Activated naive CD8-positive, alpha-beta T cell treated with anti-CD3 and anti-CD28 coated beads, Interleukin-2, amount 50 U/mL, for 24 hours (primary cell): Measurements from ENCODE around the gene UBE2E3.

Source experiments
- ATAC-seq: fragments of 150-1000 bp; cut with Tn5 transposase; one replicate; pipeline ENCODE4 v1.10.0; 2021
- DNase-seq: peaks from one replicate; pipeline ENCODE4 v3.0.0; 2021
- H3K27ac Mint-ChIP-seq: one replicate; pipeline ENCODE4 v1.8.0; 2021; ENCODE audit warnings: mild to moderate bottlenecking, mixed read lengths
- H3K27me3 Mint-ChIP-seq: one replicate; pipeline ENCODE4 v1.8.0; 2021; ENCODE audit warnings: mixed read lengths
- H3K36me3 Mint-ChIP-seq: one replicate; pipeline ENCODE4 v1.8.0; 2021; ENCODE audit warnings: low read depth, mixed read lengths
- H3K4me1 Mint-ChIP-seq: one replicate; pipeline ENCODE4 v1.8.0; 2021; ENCODE audit warnings: mixed read lengths
- H3K4me3 Mint-ChIP-seq: one replicate; pipeline ENCODE4 v1.8.0; 2021; ENCODE audit warnings: mild to moderate bottlenecking, moderate library complexity, mixed read lengths
- H3K9me3 Mint-ChIP-seq: one replicate; pipeline ENCODE4 v1.8.0; 2021; ENCODE audit warnings: mixed read lengths

UBE2E3 gene

GRCh38 chr2:180990794-180991193, 10.4 kb downstream of the UBE2E3 start:
- Mint-ChIP-seq H3K9me3 (no peaks in the 10 kb centered on the region), H3K27ac (no peak overlapping the region), H3K36me3 (peaks cover 29% of the 10 kb centered on the region), H3K4me3 (no peak overlapping the region), H3K27me3 (no peaks in the 10 kb centered on the region), H3K4me1 (peaks cover 13% of the 10 kb centered on the region)
- no peak for DNase-seq
- ATAC-seq = no peak

- no peak overlapping the region for H3K4me3 Mint-ChIP-seq
- peaks cover 26% of the 10 kb centered on the region for H3K36me3 Mint-ChIP-seq
- peaks cover 10% of the 10 kb centered on the region for H3K4me1 Mint-ChIP-seq
- H3K27ac Mint-ChIP-seq = no peak overlapping the region
- no peaks in the 10 kb centered on the region for H3K27me3 Mint-ChIP-seq
- H3K9me3 Mint-ChIP-seq = no peaks in the 10 kb centered on the region
- no peak for ATAC-seq
- DNase-seq = no peak
These were observed 11.0 kb downstream of the UBE2E3 start for GRCh38 chr2:180991361-180991760.

- ATAC-seq = no peak
- no peaks in the 10 kb centered on the region for H3K27me3 Mint-ChIP-seq
- peaks cover 26% of the 10 kb centered on the region for H3K36me3 Mint-ChIP-seq
- H3K4me3 Mint-ChIP-seq = no peak overlapping the region
- peaks cover 10% of the 10 kb centered on the region for H3K4me1 Mint-ChIP-seq
- H3K27ac Mint-ChIP-seq = no peak overlapping the region
- no peaks in the 10 kb centered on the region for H3K9me3 Mint-ChIP-seq
- no peak for DNase-seq
These were observed 11.4 kb downstream of the UBE2E3 start for GRCh38 chr2:180991820-180992219.

- Mint-ChIP-seq H3K4me1 (peaks cover 10% of the 10 kb centered on the region), H3K27ac (no peak overlapping the region), H3K27me3 (no peaks in the 10 kb centered on the region), H3K36me3 (peaks cover 26% of the 10 kb centered on the region), H3K4me3 (no peak overlapping the region), H3K9me3 (no peaks in the 10 kb centered on the region)
- no peak for ATAC-seq
- no peak for DNase-seq
These were observed 12.6 kb downstream of the UBE2E3 start for GRCh38 chr2:180992994-180993393.

DNA sequence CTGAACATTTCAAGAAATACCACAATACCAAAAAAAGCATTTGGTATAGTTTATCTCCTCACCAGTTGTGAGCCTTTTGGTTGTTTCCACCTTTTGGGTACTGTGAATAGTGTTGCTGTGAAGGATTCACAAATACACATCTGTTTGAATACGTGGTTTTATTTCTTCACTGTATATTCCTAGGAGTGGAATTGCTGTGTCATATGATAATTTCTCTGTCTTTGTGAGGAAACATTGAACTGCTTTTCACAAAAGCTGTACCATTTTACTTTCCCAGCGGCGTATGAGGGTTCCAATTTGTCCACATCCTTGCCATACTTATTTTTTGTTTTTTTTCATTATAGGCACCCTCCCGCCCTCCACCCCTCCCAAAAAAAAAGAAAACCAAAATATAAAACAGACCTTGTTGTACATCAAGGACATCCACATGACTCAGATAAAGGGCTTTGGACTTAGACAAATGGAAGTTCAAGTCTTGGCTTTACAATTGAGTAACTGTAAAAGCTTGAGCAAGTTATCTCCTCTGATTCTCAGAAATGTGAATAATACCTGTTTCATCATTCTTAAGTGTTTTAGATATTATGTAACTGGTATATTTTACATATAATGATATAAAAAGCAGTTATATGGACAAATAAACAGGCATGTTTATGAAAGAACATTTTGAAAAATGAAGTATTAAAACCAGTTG, 19.0 kb downstream of the UBE2E3 start:
- no peak for DNase-seq
- H3K27me3 Mint-ChIP-seq = no peaks in the 10 kb centered on the region
- no peak for ATAC-seq
- H3K4me3 Mint-ChIP-seq = no peak overlapping the region
- no peaks in the 10 kb centered on the region for H3K9me3 Mint-ChIP-seq
- H3K27ac Mint-ChIP-seq = no peak overlapping the region
- peaks cover 5% of the 10 kb centered on the region for H3K36me3 Mint-ChIP-seq
- H3K4me1 Mint-ChIP-seq = peaks cover 9% of the 10 kb centered on the region

DNA sequence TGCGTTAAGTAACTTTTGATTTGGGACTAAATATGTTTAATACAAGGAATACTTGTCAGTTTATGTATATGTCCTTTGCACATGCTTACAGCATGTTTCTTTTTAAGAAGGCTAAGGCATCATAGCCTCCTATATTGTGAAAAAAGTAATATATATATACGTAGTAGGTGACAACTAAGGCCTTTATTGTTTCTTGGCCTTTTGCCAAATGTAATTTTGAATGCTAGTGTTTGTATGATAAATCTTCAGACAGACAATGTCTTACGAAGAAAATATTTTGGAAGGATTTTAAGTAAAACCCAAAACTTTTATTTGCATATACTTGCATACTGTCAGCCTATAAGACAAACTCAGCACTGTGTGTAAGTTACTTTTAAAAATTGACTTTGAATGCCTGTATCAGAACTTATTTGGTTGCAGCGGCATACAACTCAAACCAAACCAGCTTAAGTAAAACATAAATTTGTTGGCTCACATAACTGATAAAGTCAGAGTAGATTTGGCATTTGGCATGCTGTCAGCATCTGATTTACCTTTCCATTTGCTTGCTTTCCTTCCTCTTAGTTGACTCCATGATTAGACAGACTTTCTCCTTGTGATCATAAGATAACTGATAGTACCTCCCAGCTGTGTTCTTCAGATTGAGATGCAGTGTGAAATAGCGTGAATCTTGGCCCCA, 24.4 kb downstream of the UBE2E3 start:
- Mint-ChIP-seq H3K36me3 (no peaks in the 10 kb centered on the region), H3K9me3 (no peaks in the 10 kb centered on the region), H3K4me3 (no peak overlapping the region), H3K4me1 (peaks cover 3% of the 10 kb centered on the region), H3K27me3 (no peaks in the 10 kb centered on the region), H3K27ac (no peak overlapping the region)
- no peak for ATAC-seq
- no peak for DNase-seq

DNA sequence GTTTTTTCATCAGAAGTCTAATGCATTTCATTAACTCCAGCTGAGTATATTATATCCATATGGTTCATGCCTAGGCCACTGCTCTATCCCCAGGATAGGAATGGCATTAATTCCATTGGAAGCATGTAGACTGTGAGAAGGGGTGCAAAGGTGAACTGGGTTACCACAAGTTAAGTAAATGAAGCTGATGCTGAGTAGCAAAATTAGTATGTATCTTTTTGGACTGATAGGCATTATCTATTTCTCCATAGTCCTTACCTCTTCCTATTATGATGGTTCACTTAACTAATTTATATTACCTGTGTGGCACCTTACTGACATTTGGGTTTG, 24.9 kb downstream of the UBE2E3 start:
- Mint-ChIP-seq H3K27ac (no peak overlapping the region), H3K36me3 (no peaks in the 10 kb centered on the region), H3K4me3 (no peak overlapping the region), H3K4me1 (peaks cover 3% of the 10 kb centered on the region), H3K9me3 (no peaks in the 10 kb centered on the region), H3K27me3 (no peaks in the 10 kb centered on the region)
- DNase-seq (no peak), ATAC-seq (no peak)

GRCh38 chr2:181005809-181006208, 25.4 kb downstream of the UBE2E3 start:
- Mint-ChIP-seq H3K27ac (no peak overlapping the region), H3K4me1 (peaks cover 3% of the 10 kb centered on the region), H3K36me3 (no peaks in the 10 kb centered on the region), H3K9me3 (no peaks in the 10 kb centered on the region), H3K27me3 (no peaks in the 10 kb centered on the region), H3K4me3 (no peak overlapping the region)
- DNase-seq = no peak
- ATAC-seq = no peak

GRCh38 chr2:181007086-181007837, 26.9 kb downstream of the UBE2E3 start:
- no peak for DNase-seq
- no peaks in the 10 kb centered on the region for H3K27me3 Mint-ChIP-seq
- no peak overlapping the region for H3K4me3 Mint-ChIP-seq
- H3K27ac Mint-ChIP-seq = no peak overlapping the region
- no peaks in the 10 kb centered on the region for H3K9me3 Mint-ChIP-seq
- peaks cover 4% of the 10 kb centered on the region for H3K4me1 Mint-ChIP-seq
- no peak for ATAC-seq
- no peaks in the 10 kb centered on the region for H3K36me3 Mint-ChIP-seq

DNA sequence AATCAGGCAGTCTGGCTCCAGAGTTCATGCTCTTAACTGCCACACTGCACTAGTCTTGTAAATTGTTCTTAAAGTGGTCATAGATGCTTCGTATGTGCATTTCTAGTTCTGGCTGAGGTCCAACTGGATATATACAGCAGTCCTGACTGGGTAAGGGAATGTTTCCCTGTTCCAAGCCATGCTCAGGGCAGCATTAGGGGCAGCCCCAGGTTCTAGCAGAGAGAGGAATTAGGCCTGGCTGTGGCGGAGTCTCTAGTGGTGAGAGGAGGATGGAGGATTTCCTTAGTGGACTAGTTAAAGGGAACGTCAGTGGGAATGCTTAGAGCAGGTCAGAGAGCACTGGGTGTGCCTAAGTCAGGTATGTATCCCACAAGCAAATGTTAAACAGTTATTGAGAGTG, 28.0 kb downstream of the UBE2E3 start:
- DNase-seq = no peak
- peak; percentile 20 for ATAC-seq
- H3K4me1 Mint-ChIP-seq = peaks cover 4% of the 10 kb centered on the region

GRCh38 chr2:181021199-181021789, 40.9 kb downstream of the UBE2E3 start:
- Mint-ChIP-seq H3K4me3 (no peak overlapping the region), H3K9me3 (peaks cover 5% of the 10 kb centered on the region), H3K4me1 (peaks cover 4% of the 10 kb centered on the region), H3K27me3 (no peaks in the 10 kb centered on the region), H3K27ac (no peak overlapping the region), H3K36me3 (peaks cover 2% of the 10 kb centered on the region)
- no peak for ATAC-seq
- DNase-seq = no peak

More for the DNA sequence above, 28.0 kb downstream of the UBE2E3 start:
- H3K9me3 Mint-ChIP-seq = no peaks in the 10 kb centered on the region
- no peak overlapping the region for H3K4me3 Mint-ChIP-seq
- no peaks in the 10 kb centered on the region for H3K27me3 Mint-ChIP-seq
- H3K27ac Mint-ChIP-seq = no peak overlapping the region
- H3K36me3 Mint-ChIP-seq = no peaks in the 10 kb centered on the region

DNA sequence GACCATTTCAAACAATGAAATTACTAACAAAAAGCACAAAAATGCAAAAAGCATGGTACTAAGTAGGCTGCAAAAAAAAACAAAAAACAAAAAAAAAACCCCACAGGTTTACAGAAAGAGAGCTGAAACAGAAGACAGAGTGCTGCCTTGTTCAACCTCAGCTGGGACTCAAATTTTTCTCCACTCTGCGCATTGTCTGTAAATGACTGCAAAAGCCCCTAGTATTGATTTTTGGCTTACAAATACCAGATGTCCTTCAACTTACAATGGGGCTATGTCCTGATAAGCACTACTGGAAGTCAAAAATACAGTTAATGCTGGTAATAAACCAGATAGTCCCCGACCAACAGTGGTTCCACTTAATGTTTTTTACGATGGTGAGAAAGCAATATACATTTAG, 42.2 kb downstream of the UBE2E3 start:
- Mint-ChIP-seq H3K4me1 (peaks cover 4% of the 10 kb centered on the region), H3K27ac (no peak overlapping the region), H3K27me3 (no peaks in the 10 kb centered on the region), H3K9me3 (peaks cover 5% of the 10 kb centered on the region), H3K36me3 (peaks cover 2% of the 10 kb centered on the region), H3K4me3 (no peak overlapping the region)
- no peak for DNase-seq
- ATAC-seq = no peak

- Mint-ChIP-seq H3K27ac (no peak overlapping the region), H3K4me1 (peaks cover 4% of the 10 kb centered on the region), H3K4me3 (no peak overlapping the region), H3K36me3 (peaks cover 2% of the 10 kb centered on the region), H3K27me3 (no peaks in the 10 kb centered on the region), H3K9me3 (peaks cover 5% of the 10 kb centered on the region)
- no peak for DNase-seq
- no peak for ATAC-seq
These were observed 44.6 kb downstream of the UBE2E3 start for GRCh38 chr2:181025004-181025403.

DNA sequence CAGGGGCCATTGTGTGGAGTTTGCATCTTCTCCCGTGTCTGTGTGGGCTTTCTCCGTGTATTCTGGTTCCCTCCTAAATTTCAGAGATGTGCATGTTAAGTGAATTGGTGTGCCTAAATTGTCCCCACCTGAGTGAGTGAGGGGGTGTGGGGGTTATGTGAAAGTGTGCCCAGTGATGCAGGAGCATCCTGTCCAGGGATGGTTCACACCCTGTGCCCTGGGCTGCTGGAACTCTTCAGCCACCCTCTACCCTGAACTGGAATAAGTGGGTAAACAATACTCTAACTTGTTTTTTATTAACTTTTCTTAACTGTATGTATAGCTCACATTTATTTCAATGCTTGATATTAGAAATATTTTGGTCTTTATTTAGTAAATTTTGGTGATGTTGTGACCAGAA, 56.0 kb downstream of the UBE2E3 start:
- Mint-ChIP-seq H3K36me3 (peaks cover 4% of the 10 kb centered on the region), H3K27ac (no peak overlapping the region)

More for the DNA sequence above, 56.0 kb downstream of the UBE2E3 start:
- ATAC-seq = no peak
- Mint-ChIP-seq H3K4me3 (no peak overlapping the region), H3K27me3 (no peaks in the 10 kb centered on the region), H3K9me3 (no peaks in the 10 kb centered on the region), H3K4me1 (peaks cover 29% of the 10 kb centered on the region)
- DNase-seq = no peak
